Stimulated activated naive CD8-positive, alpha-beta T cell treated with anti-CD3 and anti-CD28 coated beads, Interleukin-15, Interleukin-2, amounts not matched to agents 100 ng/mL and 50 ng/mL, for 24 hours (primary cell): Measurements from ENCODE around the gene RSPRY1.
A peak's percentile ranks its signal among the peaks of the same experiment; 100 is the strongest.

Source experiments
- H3K27ac Mint-ChIP-seq: one replicate; pipeline ENCODE4 v1.8.0; 2021; ENCODE audit warnings: mild to moderate bottlenecking, mixed read lengths
- H3K27me3 Mint-ChIP-seq: one replicate; pipeline ENCODE4 v1.8.0; 2021; ENCODE audit warnings: mixed read lengths
- H3K36me3 Mint-ChIP-seq: one replicate; pipeline ENCODE4 v1.8.0; 2021; ENCODE audit warnings: low read depth, mixed read lengths
- H3K4me1 Mint-ChIP-seq: one replicate; pipeline ENCODE4 v1.8.0; 2021; ENCODE audit warnings: low read depth, mixed read lengths
- H3K4me3 Mint-ChIP-seq: one replicate; pipeline ENCODE4 v1.8.0; 2021; ENCODE audit warnings: mild to moderate bottlenecking, mixed read lengths
- H3K9me3 Mint-ChIP-seq: one replicate; pipeline ENCODE4 v1.8.0; 2021; ENCODE audit warnings: mixed read lengths

RSPRY1 gene

DNA sequence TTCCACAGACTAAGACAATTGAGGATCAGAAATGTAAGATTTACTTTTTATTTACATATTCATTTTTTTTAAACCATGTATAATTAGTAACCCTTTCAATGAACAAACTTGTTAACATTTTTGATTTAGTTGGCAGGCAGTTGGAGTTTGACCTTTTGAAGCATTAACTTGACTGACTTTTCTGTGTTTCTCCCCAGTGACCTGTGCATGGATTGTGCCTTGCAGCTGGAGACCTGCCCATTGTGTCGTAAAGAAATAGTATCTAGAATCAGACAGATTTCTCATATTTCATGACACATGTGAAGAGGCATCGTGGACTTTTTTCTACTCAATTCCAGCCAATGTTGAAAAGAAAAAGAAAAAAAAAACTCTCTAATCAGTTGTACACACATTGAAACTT lies 52.6 kb downstream of the RSPRY1 start:
- Mint-ChIP-seq H3K36me3 (peaks cover 55% of the 10 kb centered on the region), H3K9me3 (no peaks in the 10 kb centered on the region), H3K4me3 (no peak overlapping the region), H3K4me1 (peaks cover 27% of the 10 kb centered on the region), H3K27ac (no peak overlapping the region), H3K27me3 (no peaks in the 10 kb centered on the region)

DNA sequence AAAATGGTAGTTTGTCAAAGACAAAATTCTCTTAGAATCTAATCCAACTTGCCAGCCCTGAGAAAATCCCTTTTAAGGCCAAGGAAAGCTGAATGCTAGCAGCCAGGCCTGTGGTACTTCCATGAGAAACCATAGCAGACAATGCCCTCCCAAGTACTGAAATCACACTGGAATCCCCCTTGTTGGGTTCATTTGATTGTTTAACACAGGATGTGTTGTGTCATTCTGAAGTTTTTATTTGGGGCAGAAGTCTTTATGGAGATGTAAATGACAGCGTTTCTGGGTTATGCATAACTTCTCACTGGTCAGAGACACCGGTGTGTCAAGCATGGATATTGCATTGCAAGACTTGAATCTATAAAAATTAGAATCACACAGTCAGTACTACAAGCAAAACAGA lies 53.0 kb downstream of the RSPRY1 start:
- Mint-ChIP-seq H3K4me3 (no peak overlapping the region), H3K9me3 (no peaks in the 10 kb centered on the region), H3K36me3 (peaks cover 51% of the 10 kb centered on the region), H3K27me3 (no peaks in the 10 kb centered on the region), H3K4me1 (peaks cover 29% of the 10 kb centered on the region), H3K27ac (no peak overlapping the region)

DNA sequence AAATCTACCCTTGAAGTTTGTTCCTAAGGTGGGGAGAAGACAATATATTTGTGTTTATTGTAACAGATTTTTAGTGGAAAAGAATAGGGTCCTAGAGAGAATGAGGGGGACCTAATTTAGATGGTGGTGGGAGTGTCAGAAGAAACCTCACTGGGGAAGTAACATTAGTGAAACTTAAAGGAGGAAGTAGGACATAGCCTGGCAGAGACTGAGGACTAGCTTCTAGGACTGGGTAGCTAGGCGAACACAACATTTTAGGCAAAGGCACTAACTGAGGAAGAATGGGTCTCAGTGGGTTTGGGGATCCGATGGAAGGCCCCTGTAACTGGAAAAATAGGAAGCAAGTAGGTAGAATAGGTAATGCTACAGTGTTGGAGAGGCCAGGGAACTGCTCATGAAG lies 54.7 kb downstream of the RSPRY1 start:
- Mint-ChIP-seq H3K27ac (peak overlapping the region; percentile 4), H3K4me3 (no peak overlapping the region)

DNA sequence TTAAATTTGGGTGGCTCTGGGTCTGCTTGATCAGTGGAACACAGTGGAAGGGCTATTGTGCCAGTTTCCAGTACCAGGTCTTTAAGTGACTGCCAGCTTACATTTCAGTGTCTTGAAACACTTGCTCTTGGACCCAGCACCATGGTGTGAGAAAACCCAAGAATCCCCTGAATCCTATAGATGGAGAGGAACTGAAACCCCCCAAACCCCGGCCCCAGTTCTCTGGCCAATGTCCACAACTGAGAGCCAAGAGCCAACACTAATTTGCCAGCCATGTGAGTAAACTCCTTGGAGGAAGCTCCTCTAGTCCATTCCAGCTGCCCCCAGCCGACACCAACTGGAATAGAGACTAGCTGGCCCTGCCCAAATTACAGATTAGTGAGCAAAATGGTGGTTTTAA lies 56.5 kb downstream of the RSPRY1 start:
- Mint-ChIP-seq H3K36me3 (peaks cover 37% of the 10 kb centered on the region), H3K27me3 (no peaks in the 10 kb centered on the region), H3K4me1 (peaks cover 33% of the 10 kb centered on the region), H3K27ac (no peak overlapping the region), H3K9me3 (no peaks in the 10 kb centered on the region), H3K4me3 (no peak overlapping the region)

More for the DNA sequence above, 54.7 kb downstream of the RSPRY1 start:
- no peaks in the 10 kb centered on the region for H3K9me3 Mint-ChIP-seq
- peaks cover 38% of the 10 kb centered on the region for H3K36me3 Mint-ChIP-seq
- peaks cover 33% of the 10 kb centered on the region for H3K4me1 Mint-ChIP-seq
- H3K27me3 Mint-ChIP-seq = no peaks in the 10 kb centered on the region

DNA sequence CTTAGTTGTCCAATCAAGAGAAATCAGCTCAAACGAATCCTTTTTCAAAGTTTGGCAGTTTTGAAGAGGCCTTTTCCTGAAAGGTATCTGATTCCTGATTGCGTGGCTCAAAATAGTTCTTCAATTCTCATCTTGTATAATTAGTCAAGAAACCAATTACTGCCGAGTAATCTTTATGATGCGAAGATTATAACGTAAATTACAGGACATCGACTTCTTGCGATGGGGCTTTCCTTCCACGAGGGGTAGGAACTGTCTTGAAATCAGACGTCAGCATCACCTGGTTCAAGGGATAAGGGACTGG lies 58.3 kb downstream of the RSPRY1 start:
- Mint-ChIP-seq H3K9me3 (no peaks in the 10 kb centered on the region), H3K36me3 (peaks cover 35% of the 10 kb centered on the region), H3K4me3 (peak overlapping the region; percentile 91), H3K4me1 (peaks cover 25% of the 10 kb centered on the region), H3K27ac (peak overlapping the region; percentile 94), H3K27me3 (no peaks in the 10 kb centered on the region)

DNA sequence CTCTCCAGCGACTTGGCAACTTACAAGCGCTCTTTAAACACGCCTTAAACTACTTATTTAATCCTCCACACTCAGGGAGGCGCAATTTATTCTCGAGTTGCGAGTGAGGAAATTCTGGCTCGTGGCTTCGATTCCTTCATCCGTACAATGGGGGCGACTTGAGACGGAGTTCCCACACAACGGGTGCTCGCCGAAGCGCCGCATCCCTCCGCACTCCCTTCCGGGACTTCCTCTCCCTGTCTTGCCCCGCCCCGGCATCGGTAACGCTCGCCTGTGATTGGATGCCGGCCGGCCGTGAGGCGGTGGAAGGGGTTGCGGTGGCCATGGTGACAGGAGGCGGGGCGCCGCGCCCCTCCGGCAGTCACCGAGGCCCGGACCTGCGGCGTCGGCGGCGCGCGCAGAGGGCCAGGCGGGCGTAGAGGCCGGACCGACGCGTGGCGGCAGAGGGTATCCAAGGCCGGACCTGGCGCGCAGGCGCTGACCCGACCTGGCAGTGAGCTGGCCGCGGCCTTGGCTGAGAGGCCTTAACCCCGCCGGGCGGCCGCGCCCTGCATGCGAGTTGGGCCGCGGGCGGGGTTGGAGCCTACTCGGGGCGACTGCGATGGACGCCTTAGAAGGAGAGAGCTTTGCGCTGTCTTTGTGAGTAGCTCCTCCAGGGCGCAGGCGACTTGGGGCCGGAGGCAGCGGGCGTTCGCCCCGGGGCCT lies 58.8 kb downstream of the RSPRY1 start, which contains the start of gene ARL2BP:
Gene ARL2BP, plus strand, starts transcription at position 493 of the 705 bp plus-strand sequence. Its CDS starts 109 bp downstream, at position 602.
- Mint-ChIP-seq H3K4me1 (peaks cover 24% of the 10 kb centered on the region), H3K27me3 (no peaks in the 10 kb centered on the region), H3K27ac (peak within 1 kb of the TSS; percentile 94), H3K9me3 (no peaks in the 10 kb centered on the region), H3K36me3 (peaks cover 38% of the 10 kb centered on the region), H3K4me3 (peak within 1 kb of the TSS; percentile 91)

DNA sequence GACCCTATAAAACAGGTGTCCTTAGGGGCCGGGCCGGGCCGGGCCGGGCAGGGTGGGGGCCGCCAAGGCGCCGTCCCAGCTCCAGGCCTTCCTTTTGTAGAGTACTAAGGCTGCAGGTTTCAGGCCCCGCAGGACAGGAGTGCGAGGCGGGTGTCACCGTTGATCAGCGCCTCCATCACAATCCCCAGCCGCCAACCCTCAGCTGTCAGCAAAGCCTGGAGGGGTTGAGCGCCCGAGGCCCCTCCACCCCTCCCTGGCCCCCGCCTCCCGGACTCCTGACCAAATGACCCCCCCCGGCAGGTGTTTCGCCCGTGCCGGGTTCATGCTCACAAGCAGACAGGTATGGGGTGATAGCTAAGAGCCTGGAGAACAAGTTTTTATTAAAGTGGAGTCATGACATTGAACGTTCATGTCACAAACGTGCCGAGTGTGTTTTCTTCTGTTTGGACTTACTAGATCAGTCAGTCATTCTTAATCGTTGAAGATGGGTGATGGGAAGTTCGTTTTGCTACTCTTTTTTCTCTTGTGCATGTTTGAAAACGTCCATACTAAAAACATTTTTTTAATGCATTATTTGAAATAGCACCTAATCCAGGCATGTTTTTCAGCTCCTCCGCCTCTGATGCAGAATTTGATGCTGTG lies 59.5 kb downstream of the RSPRY1 start:
- H3K27ac Mint-ChIP-seq = no peak overlapping the region

DNA sequence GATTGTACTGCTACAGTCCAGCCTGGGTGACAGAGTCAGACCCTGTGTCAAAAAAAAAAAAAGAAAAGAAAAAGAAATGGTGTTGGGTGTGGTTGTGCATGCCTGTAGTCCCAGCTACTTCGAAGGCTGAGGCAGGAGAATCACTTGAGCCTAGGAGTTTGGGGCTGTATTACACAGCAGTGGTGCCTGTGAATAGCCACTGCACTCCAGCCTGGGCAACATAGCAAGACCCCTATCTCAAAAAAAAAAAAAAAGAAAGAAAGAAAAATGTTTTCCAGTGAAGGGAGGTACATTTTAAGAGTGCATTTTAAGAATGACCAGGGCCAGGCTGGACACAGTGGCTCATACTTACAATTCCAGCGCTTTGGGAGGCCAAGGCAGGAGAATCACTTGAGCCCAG lies 65.2 kb downstream of the RSPRY1 start:
- no peaks in the 10 kb centered on the region for H3K9me3 Mint-ChIP-seq
- no peak overlapping the region for H3K4me3 Mint-ChIP-seq
- no peaks in the 10 kb centered on the region for H3K4me1 Mint-ChIP-seq
- no peaks in the 10 kb centered on the region for H3K27me3 Mint-ChIP-seq
- H3K27ac Mint-ChIP-seq = no peak overlapping the region
- peaks cover 38% of the 10 kb centered on the region for H3K36me3 Mint-ChIP-seq

More for the DNA sequence above, 59.5 kb downstream of the RSPRY1 start:
- no peaks in the 10 kb centered on the region for H3K27me3 Mint-ChIP-seq
- H3K4me1 Mint-ChIP-seq = peaks cover 23% of the 10 kb centered on the region
- H3K36me3 Mint-ChIP-seq = peaks cover 32% of the 10 kb centered on the region
- no peaks in the 10 kb centered on the region for H3K9me3 Mint-ChIP-seq
- peak overlapping the region; percentile 91 for H3K4me3 Mint-ChIP-seq

DNA sequence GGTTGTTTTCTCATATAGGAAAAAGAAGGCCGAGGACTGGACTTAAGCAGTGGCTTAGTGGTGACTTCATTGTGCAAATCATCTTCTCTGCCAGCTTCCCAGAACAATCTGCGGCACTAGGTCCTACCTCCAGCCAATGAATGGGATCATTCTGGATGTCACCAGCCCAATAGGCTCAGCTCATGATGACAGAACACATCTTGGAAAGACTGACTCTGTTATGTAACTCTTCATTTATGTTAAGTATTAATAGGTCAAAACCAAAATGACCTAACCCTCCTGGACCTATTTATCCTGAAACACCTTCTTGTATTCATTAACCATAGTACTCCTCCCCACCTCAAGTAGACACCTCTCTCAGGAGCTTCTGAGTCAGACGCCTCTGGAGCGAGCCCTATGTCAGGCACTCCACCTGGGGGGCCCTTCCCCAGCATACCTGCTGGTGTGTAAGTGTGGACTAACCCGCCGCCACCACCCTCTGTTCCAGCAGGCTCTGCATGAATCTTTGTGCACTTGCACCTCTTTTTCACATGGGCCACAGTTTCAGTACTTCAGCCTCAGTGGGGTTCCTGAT lies 66.1 kb downstream of the RSPRY1 start:
- no peak overlapping the region for H3K27ac Mint-ChIP-seq
- H3K27me3 Mint-ChIP-seq = no peaks in the 10 kb centered on the region
- no peaks in the 10 kb centered on the region for H3K9me3 Mint-ChIP-seq
- H3K36me3 Mint-ChIP-seq = peaks cover 38% of the 10 kb centered on the region
- H3K4me1 Mint-ChIP-seq = no peaks in the 10 kb centered on the region
- no peak overlapping the region for H3K4me3 Mint-ChIP-seq

DNA sequence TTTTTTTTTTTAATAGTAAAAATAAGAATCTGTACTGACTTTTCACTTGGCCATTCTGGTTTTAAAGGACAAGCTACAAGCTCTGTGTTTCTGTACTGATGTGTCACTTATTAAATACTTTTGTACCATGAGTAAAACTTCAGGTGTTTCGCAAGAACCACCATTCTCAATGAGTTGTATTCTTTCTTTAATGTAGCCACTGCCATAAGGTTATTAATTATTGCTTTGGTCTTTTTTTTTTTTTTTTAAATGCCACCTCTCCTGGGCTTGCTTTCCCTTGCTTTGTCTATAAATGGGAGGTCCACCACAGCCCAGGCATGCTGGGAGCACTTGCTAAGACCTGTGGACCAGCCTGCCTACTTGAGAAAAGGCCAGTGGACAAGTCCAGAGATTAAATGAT lies 67.3 kb downstream of the RSPRY1 start:
- Mint-ChIP-seq H3K27ac (no peak overlapping the region), H3K4me1 (no peaks in the 10 kb centered on the region), H3K9me3 (no peaks in the 10 kb centered on the region), H3K36me3 (peaks cover 32% of the 10 kb centered on the region), H3K27me3 (no peaks in the 10 kb centered on the region), H3K4me3 (no peak overlapping the region)

DNA sequence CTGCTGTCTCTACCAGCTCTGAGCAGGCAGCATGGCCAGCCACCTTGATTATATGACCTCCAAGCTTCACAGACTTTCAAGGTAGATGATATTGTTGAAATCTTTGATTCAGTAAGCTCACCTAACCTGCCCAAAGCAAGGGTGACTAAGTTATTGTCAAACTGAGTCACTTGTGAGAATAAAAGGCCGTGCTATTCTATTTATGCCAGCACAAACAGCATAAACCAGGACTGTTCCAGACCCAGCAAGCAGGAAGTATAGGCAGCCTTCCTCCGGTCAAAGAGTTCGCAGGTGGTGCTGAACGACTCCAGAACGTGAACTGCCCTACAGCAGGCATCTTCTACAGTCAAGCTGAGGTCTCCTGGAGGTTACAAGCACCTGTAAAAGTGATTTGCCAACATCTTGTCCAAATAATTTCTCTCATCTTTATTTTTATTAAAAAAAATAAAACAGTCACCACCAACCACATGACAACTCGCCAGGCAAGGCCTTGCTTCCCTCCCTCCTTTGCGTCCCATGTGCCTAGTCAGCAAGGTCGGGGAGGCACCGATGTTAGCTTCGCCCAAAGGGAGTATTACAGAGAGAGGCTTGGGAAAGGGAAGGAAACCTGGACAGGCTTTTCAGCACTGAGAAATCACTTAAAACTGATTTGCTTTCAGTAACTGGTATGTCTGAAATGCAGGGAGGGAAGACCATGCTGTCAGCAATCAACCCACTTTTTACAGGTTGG lies 69.7 kb downstream of the RSPRY1 start:
- H3K36me3 Mint-ChIP-seq = peaks cover 17% of the 10 kb centered on the region
- H3K9me3 Mint-ChIP-seq = no peaks in the 10 kb centered on the region
- H3K27ac Mint-ChIP-seq = no peak overlapping the region
- H3K4me1 Mint-ChIP-seq = peaks cover 14% of the 10 kb centered on the region
- no peak overlapping the region for H3K4me3 Mint-ChIP-seq
- H3K27me3 Mint-ChIP-seq = no peaks in the 10 kb centered on the region

DNA sequence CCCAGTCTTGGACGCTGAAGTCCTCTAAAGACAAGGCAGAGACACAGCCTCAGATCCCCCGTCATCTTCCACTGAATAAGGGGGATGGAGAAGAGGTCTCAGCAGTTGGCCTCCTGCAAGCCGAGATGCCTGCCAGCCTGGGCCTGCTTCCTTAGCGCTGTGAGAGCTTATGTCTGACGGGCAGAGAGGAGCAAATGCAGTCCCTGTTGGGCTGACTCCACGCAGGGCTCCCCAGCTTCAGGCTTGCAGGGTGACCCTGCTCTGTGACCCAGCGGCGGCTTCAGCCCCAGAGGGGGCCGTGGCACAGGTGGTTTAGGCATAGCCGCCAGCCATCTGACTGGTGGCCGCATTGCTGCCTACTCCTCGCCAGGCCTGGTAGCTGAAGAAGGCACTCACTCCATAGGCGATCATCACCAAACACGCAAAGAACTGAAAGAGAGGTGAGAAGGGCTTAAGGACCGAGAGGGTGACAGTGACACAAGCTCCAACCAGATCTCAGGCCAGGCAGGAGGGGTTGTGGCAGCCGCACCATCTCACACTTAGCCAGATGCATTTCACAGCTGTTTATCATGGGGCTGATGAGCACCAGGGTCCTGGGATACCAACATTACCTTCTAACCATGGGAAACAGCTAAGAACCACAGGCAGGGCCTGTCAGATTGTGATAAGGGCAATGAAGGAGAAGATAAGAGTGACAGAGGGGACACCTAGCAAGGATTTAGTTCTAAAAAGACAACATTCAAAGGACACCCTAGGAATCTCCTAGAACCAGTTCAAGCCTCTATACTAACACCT lies 70.7 kb downstream of the RSPRY1 start:
- H3K9me3 Mint-ChIP-seq = no peaks in the 10 kb centered on the region
- H3K36me3 Mint-ChIP-seq = peaks cover 13% of the 10 kb centered on the region
- no peaks in the 10 kb centered on the region for H3K27me3 Mint-ChIP-seq
- H3K27ac Mint-ChIP-seq = no peak overlapping the region
- peaks cover 15% of the 10 kb centered on the region for H3K4me1 Mint-ChIP-seq
- no peak overlapping the region for H3K4me3 Mint-ChIP-seq

DNA sequence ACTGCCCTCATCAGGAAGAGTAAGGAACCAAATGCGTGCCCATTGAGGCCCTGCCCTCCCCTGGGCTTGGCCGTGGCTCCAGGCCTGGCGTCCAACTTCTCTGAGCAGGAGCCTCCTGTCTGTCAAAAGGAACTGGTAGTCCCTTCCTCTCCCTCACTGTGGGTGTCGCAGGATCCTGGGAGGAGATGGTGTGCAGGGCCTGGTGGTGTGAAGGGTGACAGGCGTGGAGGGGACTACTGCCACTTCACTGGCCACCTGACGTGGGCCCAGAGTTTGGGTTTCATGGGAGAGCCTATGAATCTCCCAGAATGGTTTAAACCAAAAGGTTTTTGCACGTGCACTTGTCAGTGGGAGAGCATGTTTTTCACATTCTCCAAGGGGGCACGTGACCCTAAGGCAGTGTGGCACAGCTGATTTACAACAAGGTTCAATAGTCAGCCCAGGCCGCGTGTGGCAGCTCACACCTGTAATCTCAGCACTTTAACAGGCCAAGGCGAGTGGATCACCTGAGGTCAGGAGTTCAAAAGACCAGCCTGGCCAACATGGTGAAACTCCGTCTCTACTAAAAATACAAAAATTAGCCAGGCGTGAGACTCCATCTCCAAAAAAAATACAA lies 71.4 kb downstream of the RSPRY1 start:
- H3K9me3 Mint-ChIP-seq = no peaks in the 10 kb centered on the region
- H3K27me3 Mint-ChIP-seq = no peaks in the 10 kb centered on the region
- H3K27ac Mint-ChIP-seq = no peak overlapping the region
- H3K4me1 Mint-ChIP-seq = peaks cover 15% of the 10 kb centered on the region
- no peak overlapping the region for H3K4me3 Mint-ChIP-seq
- peaks cover 6% of the 10 kb centered on the region for H3K36me3 Mint-ChIP-seq

DNA sequence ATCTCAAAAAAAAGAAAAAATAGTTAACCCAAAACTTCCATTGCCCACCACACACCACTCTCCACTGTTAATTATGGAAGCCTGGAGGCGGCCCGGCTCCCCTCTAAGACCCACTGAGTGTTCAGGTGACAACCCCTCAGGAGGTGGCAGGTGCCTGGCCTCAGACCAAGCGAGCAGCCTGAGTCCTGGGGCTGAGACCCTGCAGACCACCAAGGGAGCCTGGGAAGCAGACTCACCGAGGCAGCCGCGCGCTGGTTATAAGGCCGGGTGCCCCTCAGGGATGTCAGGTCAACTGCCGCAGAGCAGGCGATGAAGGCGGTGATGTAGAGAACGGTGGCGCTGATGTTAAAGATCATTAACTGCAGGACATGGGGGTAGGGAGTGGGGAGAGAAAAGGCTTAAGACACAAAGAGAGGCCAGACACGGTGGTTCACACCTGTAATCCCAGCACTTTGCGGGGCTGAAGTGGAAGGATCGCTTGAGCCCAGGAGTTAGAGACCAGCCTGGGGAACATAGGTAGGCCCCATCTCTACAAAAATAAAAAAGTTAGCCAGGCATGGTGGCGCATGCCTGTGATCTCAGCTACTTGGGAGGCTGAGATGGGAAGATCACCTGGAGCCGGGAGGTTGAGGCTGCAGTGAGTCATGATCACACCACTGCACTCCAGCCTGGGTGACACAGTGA lies 72.2 kb downstream of the RSPRY1 start:
- peaks cover 15% of the 10 kb centered on the region for H3K4me1 Mint-ChIP-seq
- no peaks in the 10 kb centered on the region for H3K9me3 Mint-ChIP-seq
- H3K36me3 Mint-ChIP-seq = no peaks in the 10 kb centered on the region
- no peaks in the 10 kb centered on the region for H3K27me3 Mint-ChIP-seq
- no peak overlapping the region for H3K27ac Mint-ChIP-seq
- H3K4me3 Mint-ChIP-seq = no peak overlapping the region
